Posterior vena cava (tissue), 2 donors: ENCODE results near the gene LRBA. TPM values are rescaled to one million over a fixed set of nuclear protein-coding genes. Genes with fewer than 3 reads are reported as not detected.

ENCODE experiments used
- DNase-seq: peaks from one replicate; pipeline ENCODE4 v3.0.0-alpha.2; 2020; ENCODE audit warnings: low spot score
- intact Hi-C, 2 donors: fragments of 100-400 bp; cut with DNase I; formaldehyde crosslinking; loops; one replicate each; pipeline versions ENCODE4 v1.14.1 to v1.14.2; 2022 to 2023
- total RNA-seq, 2 donors: library from RNA; stranded (reverse); fragmentation: NEBNext Ultra II Directional; extraction: Animal tissue kit (Norgen Biotek cat#: 25700); gene quantifications; one replicate each; pipeline ENCODE4 v1.2.1, GENCODE V29; 2021
- donor health status: DM: yes; HTN: yes; CAD: no.
- donor health status: DM: yes; HTN: yes; CAD: no.

The LRBA gene
- total RNA-seq, 2 donors from 2014 or later, result 21.0 to 23.0 TPM

GRCh38 chr4:150310159-150310895 lies 704.8 kb downstream of the LRBA start:
- DNase-seq, result no peak
- intact Hi-C loops, result no loop called here

GRCh38 chr4:150308824-150309472 lies 706.1 kb downstream of the LRBA start:
- DNase-seq, result no peak
- intact Hi-C loops, result no loop called here

GRCh38 chr4:150306719-150307118 lies 708.4 kb downstream of the LRBA start:
- intact Hi-C loops, result no loop called here
- DNase-seq, result no peak

- intact Hi-C loops, result no loop called here
- no peak for DNase-seq
Observed at GRCh38 chr4:150305995-150306394, 709.1 kb downstream of the LRBA start.

GRCh38 chr4:150302553-150302952 lies 712.5 kb downstream of the LRBA start:
- intact Hi-C loops, result no loop called here
- DNase-seq, result no peak

- DNase-seq, result no peak
- intact Hi-C loops, result no loop called here
Observed at GRCh38 chr4:150299816-150300215, 715.3 kb downstream of the LRBA start.

- intact Hi-C loops, result no loop called here
- no peak for DNase-seq
Observed at GRCh38 chr4:150297861-150298474, 717.1 kb downstream of the LRBA start.

GRCh38 chr4:150289881-150290280 lies 725.2 kb downstream of the LRBA start:
- intact Hi-C loops, result no loop called here

GRCh38 chr4:150289198-150289597 lies 725.9 kb downstream of the LRBA start:
- intact Hi-C loops, result no loop called here
- no peak for DNase-seq

More at GRCh38 chr4:150289881-150290280, 725.2 kb downstream of the LRBA start:
- DNase-seq, result no peak

- intact Hi-C loops, result no loop called here
- no peak for DNase-seq
Observed at GRCh38 chr4:150286656-150287055, 728.4 kb downstream of the LRBA start.

- no peak for DNase-seq
- intact Hi-C loops, result no loop called here
Observed at GRCh38 chr4:150283689-150284088, 731.4 kb downstream of the LRBA start.

- intact Hi-C loops, result no loop called here
- no peak for DNase-seq
Observed at GRCh38 chr4:150280975-150281374, 734.1 kb downstream of the LRBA start.

- intact Hi-C loops, result no loop called here
- DNase-seq, result no peak
Observed at GRCh38 chr4:150280081-150280895, 734.8 kb downstream of the LRBA start.

- no peak for DNase-seq
- intact Hi-C loops, result no loop called here
Observed at GRCh38 chr4:150278206-150278605, 736.9 kb downstream of the LRBA start.

GRCh38 chr4:150268444-150268843 lies 746.6 kb downstream of the LRBA start:
- intact Hi-C loops, result no loop called here
- no peak for DNase-seq

- intact Hi-C loops, result no loop called here
- no peak for DNase-seq
Observed at GRCh38 chr4:150265806-150266205, 749.3 kb downstream of the LRBA start.

- intact Hi-C loops, result no loop called here
- no peak for DNase-seq
Observed at GRCh38 chr4:150264595-150265161, 750.4 kb downstream of the LRBA start.

- intact Hi-C loops, result loop anchor here in 1 of 2 donors (1.0 kb wide), 1 partner anchor 17 kb away; no protein-coding TSS in a partner anchor
- no peak for DNase-seq
Observed at GRCh38 chr4:150262611-150263010, 752.5 kb downstream of the LRBA start.

GRCh38 chr4:150261571-150261970 lies 753.5 kb downstream of the LRBA start:
- no peak for DNase-seq
- intact Hi-C loops, result no loop called here
